NT2/D1 (cell line): ENCODE data around the gene INPP5D.

ENCODE experiments used
- SUZ12 ChIP-seq: IDR thresholded peaks from 2 replicates; pipeline ENCODE4 v1.6.1; 2011; ENCODE audit not compliant: insufficient read length, insufficient read depth; ENCODE audit errors: extremely low read depth
- ZNF274 ChIP-seq: IDR thresholded peaks from 2 replicates; pipeline ENCODE4 v1.6.1; 2011; ENCODE audit warnings: mild to moderate bottlenecking, low read depth, low read length

DNA sequence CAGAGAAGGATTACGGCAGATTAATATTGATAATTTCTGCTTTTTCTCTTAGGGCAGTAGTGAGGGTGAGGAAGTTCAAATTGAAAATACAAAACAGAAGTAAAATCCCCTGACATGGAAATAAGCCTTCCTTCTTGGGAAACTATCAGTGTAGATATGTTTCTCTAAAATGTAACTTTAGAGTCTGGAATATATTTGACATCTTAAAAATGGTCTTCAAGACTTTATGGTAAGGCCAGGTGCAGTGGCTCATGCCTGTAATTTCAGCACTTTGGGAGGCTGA is 33.0 kb downstream of the INPP5D start:
- no peak for TF ChIP-seq SUZ12
- no peak for TF ChIP-seq ZNF274
